ENCODE data around the gene WDR27.
"Not testable (repeated sequence)": the region's sequence is repeated elsewhere in the genome, so short reads cannot be mapped to it uniquely, and the experiment has no call there.

WDR27 gene

GRCh38 chr6:169647637-169648036 lies 54.2 kb downstream of the WDR27 start:
- no peaks in the 10 kb centered on the region for H3K79me2 ChIP-seq (ENCODE audit: insufficient read depth, low read length)
- H3K4me1 ChIP-seq (ENCODE audit: insufficient read depth, low read length): no peaks in the 10 kb centered on the region
- ATAC-seq (ENCODE audit: insufficient read depth, low read depth): no peak
- peaks cover 9% of the 10 kb centered on the region; the same call in 1 of the 2 replicates for H3K36me3 ChIP-seq (ENCODE audit: insufficient read depth, low read length)
- no peaks in the 10 kb centered on the region for H3K27me3 ChIP-seq (ENCODE audit: insufficient read depth, low read length, poor library complexity)
- no peak overlapping the region for H2AFZ ChIP-seq (ENCODE audit: low read depth, low read length)
- TF ChIP-seq CTCF (IDR thresholded peaks at IDR 0.05; ENCODE audit: borderline replicate concordance, extremely low read depth, low read length, poor library complexity, severe bottlenecking) (no peak), EZH2 (IDR thresholded peaks at IDR 0.05; ENCODE audit: borderline replicate concordance, low read depth, low read length, severe bottlenecking) (no peak)
- no peaks in the 10 kb centered on the region for H3K9me3 ChIP-seq (ENCODE audit: insufficient read depth, low read length, severe bottlenecking)
- no peak overlapping the region for H3K4me2 ChIP-seq (ENCODE audit: insufficient read depth, low read length)
- no peak overlapping the region for H3K4me3 ChIP-seq (ENCODE audit: low read depth in 1 of 2, low read length in 2 of 2)
- DNase-seq: no peak
- no peaks in the 10 kb centered on the region for H4K20me1 ChIP-seq (ENCODE audit: insufficient read depth, low read length)
- no peak overlapping the region for H3K9ac ChIP-seq (ENCODE audit: low read depth, low read length)
- no peak overlapping the region for H3K27ac ChIP-seq (ENCODE audit: low read length)

- Histone ChIP-seq H3K4me3 (ENCODE audit: low read depth in 1 of 2, low read length in 2 of 2) (no peak overlapping the region), H3K9ac (ENCODE audit: low read depth, low read length) (no peak overlapping the region), H3K27ac (ENCODE audit: low read length) (no peak overlapping the region), H3K27me3 (ENCODE audit: insufficient read depth, low read length, poor library complexity) (no peaks in the 10 kb centered on the region), H3K4me2 (ENCODE audit: insufficient read depth, low read length) (no peak overlapping the region), H4K20me1 (ENCODE audit: insufficient read depth, low read length) (no peaks in the 10 kb centered on the region), H3K4me1 (ENCODE audit: insufficient read depth, low read length) (no peaks in the 10 kb centered on the region), H2AFZ (ENCODE audit: low read depth, low read length) (no peak overlapping the region), H3K79me2 (ENCODE audit: insufficient read depth, low read length) (no peaks in the 10 kb centered on the region), H3K9me3 (ENCODE audit: insufficient read depth, low read length, severe bottlenecking) (no peaks in the 10 kb centered on the region), H3K36me3 (ENCODE audit: insufficient read depth, low read length) (peaks cover 8% of the 10 kb centered on the region; the same call in 1 of the 2 replicates)
- ATAC-seq (ENCODE audit: insufficient read depth, low read depth) (no peak), DNase-seq (no peak)
- no peak for TF ChIP-seq CTCF (IDR thresholded peaks at IDR 0.05; ENCODE audit: borderline replicate concordance, extremely low read depth, low read length, poor library complexity, severe bottlenecking)
- TF ChIP-seq EZH2 (IDR thresholded peaks at IDR 0.05; ENCODE audit: borderline replicate concordance, low read depth, low read length, severe bottlenecking): no peak
Measured at GRCh38 chr6:169646906-169647567, 54.8 kb downstream of the WDR27 start.

GRCh38 chr6:169645459-169645858 lies 56.4 kb downstream of the WDR27 start:
- H3K79me2 ChIP-seq (ENCODE audit: insufficient read depth, low read length); H3K9ac ChIP-seq (ENCODE audit: low read depth, low read length); H4K20me1 ChIP-seq (ENCODE audit: insufficient read depth, low read length); ATAC-seq (ENCODE audit: insufficient read depth, low read depth); H3K27me3 ChIP-seq (ENCODE audit: insufficient read depth, low read length, poor library complexity); H3K9me3 ChIP-seq (ENCODE audit: insufficient read depth, low read length, severe bottlenecking); DNase-seq; H3K4me2 ChIP-seq (ENCODE audit: insufficient read depth, low read length); H3K4me1 ChIP-seq (ENCODE audit: insufficient read depth, low read length); H3K4me3 ChIP-seq (ENCODE audit: low read depth in 1 of 2, low read length in 2 of 2); H2AFZ ChIP-seq (ENCODE audit: low read depth, low read length); H3K27ac ChIP-seq (ENCODE audit: low read length); H3K36me3 ChIP-seq (ENCODE audit: insufficient read depth, low read length): not testable (repeated sequence)

- no peak for DNase-seq
- no peak overlapping the region for H2AFZ ChIP-seq (ENCODE audit: low read depth, low read length)
- ATAC-seq (ENCODE audit: insufficient read depth, low read depth): no peak
- TF ChIP-seq CTCF (IDR thresholded peaks at IDR 0.05; ENCODE audit: borderline replicate concordance, extremely low read depth, low read length, poor library complexity, severe bottlenecking): no peak
- TF ChIP-seq EZH2 (IDR thresholded peaks at IDR 0.05; ENCODE audit: borderline replicate concordance, low read depth, low read length, severe bottlenecking): no peak
- no peaks in the 10 kb centered on the region for H3K9me3 ChIP-seq (ENCODE audit: insufficient read depth, low read length, severe bottlenecking)
- H3K4me2 ChIP-seq (ENCODE audit: insufficient read depth, low read length): no peak overlapping the region
- no peak overlapping the region for H3K27ac ChIP-seq (ENCODE audit: low read length)
- H3K27me3 ChIP-seq (ENCODE audit: insufficient read depth, low read length, poor library complexity): no peaks in the 10 kb centered on the region
- H4K20me1 ChIP-seq (ENCODE audit: insufficient read depth, low read length): no peaks in the 10 kb centered on the region
- H3K79me2 ChIP-seq (ENCODE audit: insufficient read depth, low read length): no peaks in the 10 kb centered on the region
- no peaks in the 10 kb centered on the region for H3K4me1 ChIP-seq (ENCODE audit: insufficient read depth, low read length)
- no peak overlapping the region for H3K9ac ChIP-seq (ENCODE audit: low read depth, low read length)
- H3K36me3 ChIP-seq (ENCODE audit: insufficient read depth, low read length): no peaks in the 10 kb centered on the region
- H3K4me3 ChIP-seq (ENCODE audit: low read depth in 1 of 2, low read length in 2 of 2): no peak overlapping the region
Measured at GRCh38 chr6:169643521-169643920, 58.3 kb downstream of the WDR27 start.

All from DND-41 (cell line).